ENCODE results near the gene CCHCR1. TPM values are rescaled to one million over a fixed set of nuclear protein-coding genes. Genes with fewer than 3 reads are reported as not detected.
"Not testable (repeated sequence)": the region's sequence is repeated elsewhere in the genome, so short reads cannot be mapped to it uniquely, and the experiment has no call there.

Gene CCHCR1
- total RNA-seq, 1 experiment from 2014 or later = 45.5 TPM

DNA sequence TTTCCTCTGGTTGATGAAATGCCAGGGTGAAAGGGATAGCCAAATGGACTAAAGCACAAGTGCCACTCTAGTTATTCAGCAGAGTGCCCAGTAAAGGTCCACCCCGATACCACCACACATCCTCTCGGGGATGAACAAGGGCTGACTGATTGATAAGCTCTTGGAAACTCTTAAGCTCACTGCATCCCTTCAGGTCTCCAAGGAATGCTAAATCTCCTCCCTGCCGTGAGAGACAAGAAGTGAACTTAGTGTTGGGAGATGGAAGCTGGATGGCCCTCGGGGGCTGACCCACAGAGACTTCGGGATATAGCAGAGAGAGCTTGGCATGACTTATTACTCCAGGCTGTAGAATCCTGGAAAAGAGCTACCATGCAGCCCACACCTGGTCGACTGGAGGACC, 26.3 kb upstream of the CCHCR1 start:
- H3K27me3 ChIP-seq (ENCODE audit: insufficient read depth, low read length); H3K9me3 Mint-ChIP-seq; H3K79me1 ChIP-seq (ENCODE audit: insufficient read depth, low read depth, low read length, poor library complexity, severe bottlenecking); H2AK5ac ChIP-seq (ENCODE audit: insufficient read length, low read length); H2BK120ac ChIP-seq (ENCODE audit: low read depth, low read length, poor library complexity, severe bottlenecking); H3K27ac Mint-ChIP-seq; H3K79me2 ChIP-seq (ENCODE audit: insufficient read depth, low read length); H3K56ac ChIP-seq (ENCODE audit: insufficient read length, low read depth, low read length); H3K23ac ChIP-seq (ENCODE audit: insufficient read length, low read depth, low read length); H3K27me3 Mint-ChIP-seq (ENCODE audit: low read depth); H3K14ac ChIP-seq (ENCODE audit: insufficient read depth, low read length); H3K23me2 ChIP-seq (ENCODE audit: insufficient read length, low read depth, low read length, poor library complexity, severe bottlenecking); H3K4ac ChIP-seq (ENCODE audit: low read depth, low read length); H2AFZ ChIP-seq (ENCODE audit: low read length); H2BK20ac ChIP-seq (ENCODE audit: low read depth, low read length, poor library complexity, severe bottlenecking); H3K4me2 ChIP-seq (ENCODE audit: insufficient read depth, insufficient read length, low read length); H4K20me1 ChIP-seq (ENCODE audit: control insufficient read depth, insufficient read depth, insufficient read length); H4K91ac ChIP-seq (ENCODE audit: insufficient read length, low read depth, low read length); H2BK15ac ChIP-seq (ENCODE audit: low read depth, low read length); H3K9me3 ChIP-seq (ENCODE audit: control insufficient read depth, low read depth, low read length); H3K18ac ChIP-seq (ENCODE audit: insufficient read length, low read depth, low read length); H3K27ac ChIP-seq (ENCODE audit: insufficient read length, low read depth, low read length); H4K5ac ChIP-seq (ENCODE audit: insufficient read length, low read depth, low read length); H3K4me1 ChIP-seq (ENCODE audit: insufficient read depth, low read length); H2BK12ac ChIP-seq (ENCODE audit: insufficient read length, low read depth, low read length); H3K9ac ChIP-seq (ENCODE audit: extremely low read depth, insufficient read length, low read length); H2BK5ac ChIP-seq (ENCODE audit: insufficient read length, low read length); H3T11ph ChIP-seq (ENCODE audit: low read length); DNase-seq; H4K8ac ChIP-seq (replicated peaks; ENCODE audit: insufficient read length, low read depth, low read length); H3K36me3 Mint-ChIP-seq (ENCODE audit: insufficient read depth in 1 of 3, low read depth in 3 of 3): not testable (repeated sequence)
- H3K4me3 Mint-ChIP-seq = 0 out of 5 replicates have a peak overlapping the region, but pooled peaks of 1 of the 2 experiments have one; percentile 1
- H3K4me1 Mint-ChIP-seq = peaks cover 24 to 40% of the 10 kb centered on the region in 2 experiments
- WGBS (ENCODE audit: extremely low coverage, insufficient read length, low lambda C conversion rate) = no CpG with 5 or more reads among the region's 6 CpGs

GRCh38 chr6:31183287-31183686, 25.7 kb upstream of the CCHCR1 start:
- H3K4me3 Mint-ChIP-seq; H3K9me3 Mint-ChIP-seq; H3K4ac ChIP-seq (ENCODE audit: low read depth, low read length); H3K9ac ChIP-seq (ENCODE audit: extremely low read depth, insufficient read length, low read length); H3K14ac ChIP-seq (ENCODE audit: insufficient read depth, low read length); H3K79me1 ChIP-seq (ENCODE audit: insufficient read depth, low read depth, low read length, poor library complexity, severe bottlenecking); H2BK20ac ChIP-seq (ENCODE audit: low read depth, low read length, poor library complexity, severe bottlenecking); H3K56ac ChIP-seq (ENCODE audit: insufficient read length, low read depth, low read length); H2AK5ac ChIP-seq (ENCODE audit: insufficient read length, low read length); H3K23ac ChIP-seq (ENCODE audit: insufficient read length, low read depth, low read length); H3K23me2 ChIP-seq (ENCODE audit: insufficient read length, low read depth, low read length, poor library complexity, severe bottlenecking); H4K91ac ChIP-seq (ENCODE audit: insufficient read length, low read depth, low read length); H3K79me2 ChIP-seq (ENCODE audit: insufficient read depth, low read length); H2BK120ac ChIP-seq (ENCODE audit: low read depth, low read length, poor library complexity, severe bottlenecking); H4K20me1 ChIP-seq (ENCODE audit: control insufficient read depth, insufficient read depth, insufficient read length); DNase-seq; H3K27ac Mint-ChIP-seq; H3K18ac ChIP-seq (ENCODE audit: insufficient read length, low read depth, low read length); H3K4me1 ChIP-seq (ENCODE audit: insufficient read depth, low read length); H4K5ac ChIP-seq (ENCODE audit: insufficient read length, low read depth, low read length); H4K8ac ChIP-seq (replicated peaks; ENCODE audit: insufficient read length, low read depth, low read length); H3K36me3 Mint-ChIP-seq (ENCODE audit: insufficient read depth in 1 of 3, low read depth in 3 of 3); H2BK15ac ChIP-seq (ENCODE audit: low read depth, low read length); H2BK5ac ChIP-seq (ENCODE audit: insufficient read length, low read length); H2BK12ac ChIP-seq (ENCODE audit: insufficient read length, low read depth, low read length); H3K27me3 ChIP-seq (ENCODE audit: insufficient read depth, low read length); H3T11ph ChIP-seq (ENCODE audit: low read length); H3K27me3 Mint-ChIP-seq (ENCODE audit: low read depth); H3K9me3 ChIP-seq (ENCODE audit: control insufficient read depth, low read depth, low read length); H3K4me2 ChIP-seq (ENCODE audit: insufficient read depth, insufficient read length, low read length); H2AFZ ChIP-seq (ENCODE audit: low read length); H3K27ac ChIP-seq (ENCODE audit: insufficient read length, low read depth, low read length): not testable (repeated sequence)
- H3K4me1 Mint-ChIP-seq = peaks cover 29 to 44% of the 10 kb centered on the region in 2 experiments
- WGBS (ENCODE audit: extremely low coverage, insufficient read length, low lambda C conversion rate) = no CpG with 5 or more reads among the region's 2 CpGs
